Lower lobe of right lung (tissue), 2 donors: ENCODE results near the gene MCEE. TPM values are rescaled to one million over a fixed set of nuclear protein-coding genes. Genes with fewer than 3 reads are reported as not detected.
"Not testable (repeated sequence)": the region's sequence is repeated elsewhere in the genome, so short reads cannot be mapped to it uniquely, and the experiment has no call there.

Experiments used
- ATAC-seq, 2 donors: fragments of 200-7000 bp; cut with Tn5 transposase; one replicate each; pipeline ENCODE4 v1.9.1; 2020 to 2022; ENCODE audit warnings: mild to moderate bottlenecking in 2 of 2, moderate library complexity in 2 of 2
- DNase-seq: peaks from one replicate; pipeline ENCODE4 v3.0.0-alpha.2; 2020
- H3K27ac ChIP-seq: fragments of 200-600 bp; one replicate; pipeline ENCODE4 v1.8.0; 2022
- H3K27me3 ChIP-seq: fragments of 200-600 bp; one replicate; pipeline ENCODE4 v1.8.0; 2022; ENCODE audit warnings: low read depth
- H3K36me3 ChIP-seq: fragments of 200-600 bp; one replicate; pipeline ENCODE4 v1.8.0; 2022; ENCODE audit warnings: mild to moderate bottlenecking
- H3K4me1 ChIP-seq: fragments of 200-600 bp; one replicate; pipeline ENCODE4 v1.8.0; 2022
- H3K4me3 ChIP-seq: fragments of 200-600 bp; one replicate; pipeline ENCODE4 v1.8.0; 2022; ENCODE audit warnings: mild to moderate bottlenecking
- H3K9me3 ChIP-seq: fragments of 200-600 bp; one replicate; pipeline ENCODE4 v1.8.0; 2022
- intact Hi-C: fragments of 100-400 bp; cut with DNase I; formaldehyde crosslinking; loops from one replicate; pipeline ENCODE4 v1.11.0; 2022
- total RNA-seq: library from RNA; stranded (reverse); fragmentation: NEBNext Ultra II Directional; extraction: Animal tissue kit (Norgen Biotek cat#: 25700); gene quantifications from one replicate; pipeline ENCODE4 v1.2.1, GENCODE V29; 2021
- TF ChIP-seq, protein P1 (sequence below): fragments of 200-600 bp; IDR thresholded peaks from one replicate; pipeline ENCODE4 v1.8.0; 2022; ENCODE audit warnings: antibody characterized with exemption, mild to moderate bottlenecking
- donor health status: DM: no; HTN: yes; CAD: no; lungs with severe emphysema.

Gene MCEE
- total RNA-seq, 1 donor from 2014 or later = 22.2 TPM

DNA sequence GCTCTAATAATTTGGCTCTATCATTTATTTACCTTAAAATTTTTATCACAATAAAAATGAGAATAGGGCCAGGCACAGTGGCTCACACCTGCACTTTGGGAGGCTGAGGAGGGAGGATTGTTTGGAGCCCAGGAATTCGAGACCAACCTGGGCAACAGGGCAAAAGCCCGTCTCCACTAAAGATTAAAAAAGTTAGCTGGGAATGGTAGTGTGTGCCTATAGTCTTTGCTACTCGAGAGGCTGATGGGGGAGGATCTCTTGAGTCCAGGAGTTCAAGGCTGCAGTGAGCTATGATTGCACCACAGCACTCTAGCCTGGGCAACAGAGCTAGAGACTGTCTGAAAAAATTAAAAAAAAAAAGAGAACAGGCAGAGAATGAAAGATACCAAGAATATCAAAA lies 6.1 kb upstream of the MCEE start:
- TF ChIP-seq, protein P1, sequence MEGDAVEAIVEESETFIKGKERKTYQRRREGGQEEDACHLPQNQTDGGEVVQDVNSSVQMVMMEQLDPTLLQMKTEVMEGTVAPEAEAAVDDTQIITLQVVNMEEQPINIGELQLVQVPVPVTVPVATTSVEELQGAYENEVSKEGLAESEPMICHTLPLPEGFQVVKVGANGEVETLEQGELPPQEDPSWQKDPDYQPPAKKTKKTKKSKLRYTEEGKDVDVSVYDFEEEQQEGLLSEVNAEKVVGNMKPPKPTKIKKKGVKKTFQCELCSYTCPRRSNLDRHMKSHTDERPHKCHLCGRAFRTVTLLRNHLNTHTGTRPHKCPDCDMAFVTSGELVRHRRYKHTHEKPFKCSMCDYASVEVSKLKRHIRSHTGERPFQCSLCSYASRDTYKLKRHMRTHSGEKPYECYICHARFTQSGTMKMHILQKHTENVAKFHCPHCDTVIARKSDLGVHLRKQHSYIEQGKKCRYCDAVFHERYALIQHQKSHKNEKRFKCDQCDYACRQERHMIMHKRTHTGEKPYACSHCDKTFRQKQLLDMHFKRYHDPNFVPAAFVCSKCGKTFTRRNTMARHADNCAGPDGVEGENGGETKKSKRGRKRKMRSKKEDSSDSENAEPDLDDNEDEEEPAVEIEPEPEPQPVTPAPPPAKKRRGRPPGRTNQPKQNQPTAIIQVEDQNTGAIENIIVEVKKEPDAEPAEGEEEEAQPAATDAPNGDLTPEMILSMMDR = no peak
- Histone ChIP-seq H3K36me3 (peaks cover 83% of the 10 kb centered on the region), H3K4me1 (peaks cover 13% of the 10 kb centered on the region), H3K9me3 (no peaks in the 10 kb centered on the region), H3K27ac (no peak overlapping the region), H3K4me3 (no peak overlapping the region), H3K27me3 (no peaks in the 10 kb centered on the region)
- no peak for ATAC-seq
- intact Hi-C loops = no loop called here
- DNase-seq = no peak

DNA sequence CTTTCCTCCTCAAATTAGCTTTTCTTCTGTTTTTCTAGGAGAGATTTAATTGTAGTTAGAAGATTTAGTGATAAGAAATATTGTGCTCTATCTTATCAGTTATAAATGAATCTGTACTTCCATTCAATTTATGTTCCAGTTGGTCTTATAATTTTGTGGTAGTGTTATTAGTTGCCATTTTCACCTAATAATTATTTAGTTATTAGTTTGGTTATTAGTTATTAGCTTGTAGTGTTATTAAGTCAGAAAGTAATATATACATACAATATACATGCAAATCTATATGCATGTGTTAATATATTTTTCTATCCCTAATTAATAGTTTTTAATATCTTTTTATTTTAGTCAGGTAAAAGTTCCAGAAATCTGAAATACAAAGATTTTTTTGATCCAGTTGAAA lies 3.6 kb upstream of the MCEE start:
- ATAC-seq (no peak), DNase-seq (no peak)
- Histone ChIP-seq H3K4me1 (peaks cover 25% of the 10 kb centered on the region), H3K27ac (no peak overlapping the region), H3K4me3 (no peak overlapping the region), H3K9me3 (no peaks in the 10 kb centered on the region), H3K36me3 (peaks cover 57% of the 10 kb centered on the region), H3K27me3 (no peaks in the 10 kb centered on the region)
- intact Hi-C loops = no loop called here
- TF ChIP-seq, protein P1 = no peak

DNA sequence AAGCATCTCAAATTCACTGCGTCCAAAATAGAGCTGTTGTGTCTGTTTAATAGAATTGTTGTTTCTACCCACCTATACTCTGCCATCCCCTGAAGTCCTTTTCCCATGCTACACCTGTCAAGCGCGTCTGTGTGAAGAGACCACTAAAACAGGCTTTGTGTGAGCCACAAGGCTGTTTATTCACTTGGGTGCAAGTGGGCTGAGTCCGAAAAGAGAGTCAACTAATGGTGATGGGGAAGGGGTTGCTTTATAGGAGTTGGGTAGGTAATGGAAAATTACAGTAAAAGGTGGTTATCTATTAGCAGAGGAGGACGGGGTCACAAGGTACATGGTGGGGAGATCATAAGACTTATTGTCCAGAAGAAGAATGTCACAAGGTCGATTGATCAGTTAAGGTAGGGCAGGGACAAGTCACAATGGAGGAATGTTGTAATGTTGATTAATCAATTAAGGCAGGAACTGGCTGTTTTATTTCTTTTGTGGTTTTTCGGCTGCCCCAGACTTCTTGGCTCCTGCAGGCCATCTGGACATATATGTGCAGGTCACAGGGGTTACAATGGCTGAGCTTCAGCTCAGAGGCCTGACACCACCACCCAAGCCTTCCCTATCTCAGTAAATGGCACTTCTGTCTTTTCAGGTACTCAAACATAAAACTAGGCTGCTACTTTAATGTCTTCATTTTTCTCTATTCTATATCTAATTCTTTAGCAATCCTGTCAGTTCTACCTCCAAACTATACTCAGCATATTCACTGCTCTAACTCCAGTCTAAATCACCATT lies 1.5 kb upstream of the MCEE start:
- ATAC-seq, DNase-seq, intact Hi-C loops, H3K27me3 ChIP-seq, H3K9me3 ChIP-seq: not testable (repeated sequence)
- Histone ChIP-seq H3K27ac (peak overlapping the region; percentile 94), H3K4me1 (peaks cover 39% of the 10 kb centered on the region), H3K4me3 (peak overlapping the region; percentile 91), H3K36me3 (peaks cover 38% of the 10 kb centered on the region)

DNA sequence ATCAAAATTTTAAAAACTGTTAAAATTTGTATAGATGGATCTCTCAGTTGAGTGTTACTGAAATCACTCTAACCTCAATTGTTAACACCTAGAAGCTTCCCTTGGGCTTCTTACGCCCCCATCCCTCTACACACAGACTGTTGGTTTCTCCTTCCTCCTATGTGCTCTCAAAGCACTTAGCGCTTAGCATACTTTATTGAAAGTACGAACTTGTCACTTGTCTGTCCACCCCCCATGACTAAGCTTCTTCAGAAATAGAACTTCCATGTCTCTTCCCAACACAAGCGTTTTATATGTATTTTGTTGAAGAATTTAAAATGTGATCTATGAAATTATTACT lies 846 bp upstream of the MCEE start:
- ATAC-seq = peak in 1 of 2 donors; percentile 11
- intact Hi-C loops = no loop called here
- Histone ChIP-seq H3K4me3 (peak overlapping the region; percentile 91), H3K27me3 (no peaks in the 10 kb centered on the region), H3K36me3 (peaks cover 31% of the 10 kb centered on the region), H3K27ac (peak overlapping the region; percentile 94), H3K4me1 (peaks cover 39% of the 10 kb centered on the region), H3K9me3 (no peaks in the 10 kb centered on the region)
- no peak for DNase-seq
- TF ChIP-seq, protein P1 = no peak

DNA sequence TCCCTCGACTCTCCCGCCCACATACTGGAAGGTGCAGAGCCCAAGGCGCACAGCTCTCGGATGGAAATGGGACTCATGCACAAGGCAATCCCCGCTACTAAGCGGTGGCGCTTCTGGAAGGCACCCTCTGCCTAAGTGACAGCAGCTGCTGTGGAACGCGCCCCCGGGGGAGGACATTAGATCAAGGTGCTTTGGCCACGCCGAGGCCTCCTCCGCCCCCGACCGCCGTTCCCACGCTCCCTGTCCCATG lies 202 bp downstream of the MCEE start:
- H3K27me3 ChIP-seq = no peaks in the 10 kb centered on the region
- peak overlapping the region; percentile 91 for H3K4me3 ChIP-seq
- TF ChIP-seq, protein P1 = no peak
- peaks cover 21% of the 10 kb centered on the region for H3K36me3 ChIP-seq
- DNase-seq = no peak
- H3K4me1 ChIP-seq = peaks cover 39% of the 10 kb centered on the region
- ATAC-seq = peak; percentile 86
- H3K27ac ChIP-seq = peak overlapping the region; percentile 94
- no peaks in the 10 kb centered on the region for H3K9me3 ChIP-seq
- intact Hi-C loops = no loop called here

DNA sequence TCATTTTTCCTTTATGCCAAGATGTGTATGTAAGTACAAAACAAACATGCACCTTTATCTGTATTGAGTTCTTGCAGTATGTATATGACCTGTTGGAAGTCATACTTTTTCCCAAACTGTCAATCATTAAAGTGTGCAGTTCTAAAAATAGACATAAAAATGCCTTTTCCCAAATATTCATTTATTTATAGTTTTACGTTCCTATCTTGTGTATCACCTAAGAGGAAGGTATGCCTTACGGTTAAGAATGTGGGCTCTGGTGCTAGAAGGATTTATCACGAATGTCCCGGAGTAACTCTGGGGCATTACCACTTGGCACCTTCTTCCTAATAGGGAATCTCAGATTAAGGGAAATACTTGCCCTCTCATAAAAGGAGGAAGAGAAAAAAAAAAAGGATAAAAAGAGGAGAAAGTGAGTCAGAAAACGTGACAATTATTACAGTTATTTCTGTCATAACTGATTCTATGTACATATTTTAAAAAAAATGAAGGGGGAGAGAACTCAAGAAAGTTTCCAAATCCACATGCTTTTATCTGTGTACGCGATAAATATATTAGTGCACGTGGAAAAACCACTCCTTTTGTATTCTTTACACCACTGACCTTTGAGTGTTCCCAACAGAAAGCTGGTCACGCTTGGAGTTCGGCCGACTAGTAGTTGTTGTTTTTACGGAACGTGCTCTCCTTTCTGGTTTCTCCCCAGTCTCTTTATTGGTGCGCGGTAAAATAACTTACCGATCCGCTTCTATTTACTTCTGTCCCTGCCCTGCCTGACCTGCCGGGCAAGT lies 721 bp downstream of the MCEE start:
- DNase-seq (no peak), ATAC-seq (no peak)
- peaks cover 39% of the 10 kb centered on the region for H3K4me1 ChIP-seq
- H3K4me3 ChIP-seq = peak overlapping the region; percentile 91
- H3K27ac ChIP-seq = peak overlapping the region; percentile 94
- intact Hi-C loops = no loop called here
- TF ChIP-seq, protein P1 = no peak
- H3K36me3 ChIP-seq = peaks cover 17% of the 10 kb centered on the region
- no peaks in the 10 kb centered on the region for H3K27me3 ChIP-seq
- H3K9me3 ChIP-seq = no peaks in the 10 kb centered on the region
